ENCODE data around the gene HOXC5. TPM values are rescaled to one million over a fixed set of nuclear protein-coding genes. Genes with fewer than 3 reads are reported as not detected.

HOXC5 gene
- total RNA-seq, 2 donors from 2014 or later = not detected

GRCh38 chr12:54004841-54005530, 27.9 kb upstream of the HOXC5 start:
- ATAC-seq (no peak), DNase-seq (no peak)
- intact Hi-C loops (cut with DNase I) = loop anchor here in 1 of 2 donors (2.0 kb wide), 1 partner anchor 188 kb away; no protein-coding TSS in a partner anchor

GRCh38 chr12:54005531-54005852, 27.4 kb upstream of the HOXC5 start:
- no peak for ATAC-seq
- intact Hi-C loops (cut with DNase I) = loop anchor here in 1 of 2 donors (2.0 kb wide), 1 partner anchor 187 kb away; no protein-coding TSS in a partner anchor
- DNase-seq = no peak

- peak; percentile 90 for ATAC-seq
These were observed 26.8 kb upstream of the HOXC5 start for GRCh38 chr12:54005853-54006558.

GRCh38 chr12:54006559-54007220, 26.2 kb upstream of the HOXC5 start:
- intact Hi-C loops (cut with DNase I) = no loop called here
- ATAC-seq = no peak
- no peak for DNase-seq

More at GRCh38 chr12:54005853-54006558, 26.8 kb upstream of the HOXC5 start:
- intact Hi-C loops (cut with DNase I) = loop anchor here in 1 of 2 donors (2.0 kb wide), 1 partner anchor 187 kb away; no protein-coding TSS in a partner anchor
- peak; percentile 86 for DNase-seq

GRCh38 chr12:54007538-54008259, 25.2 kb upstream of the HOXC5 start:
- DNase-seq = no peak
- ATAC-seq = no peak
- intact Hi-C loops (cut with DNase I) = loop anchor here in 1 of 2 donors (2.0 kb wide), 1 partner anchor 185 kb away; no protein-coding TSS in a partner anchor

- intact Hi-C loops (cut with DNase I) = loop anchor here in 1 of 2 donors (2.0 kb wide), 1 partner anchor 185 kb away; no protein-coding TSS in a partner anchor
- DNase-seq = no peak
- no peak for ATAC-seq
These were observed 24.6 kb upstream of the HOXC5 start for GRCh38 chr12:54008260-54008552.

- DNase-seq (no peak), ATAC-seq (no peak)
- intact Hi-C loops (cut with DNase I) = loop anchor here in 1 of 2 donors (2.0 kb wide), 1 partner anchor 183 kb away; no protein-coding TSS in a partner anchor
These were observed 23.4 kb upstream of the HOXC5 start for GRCh38 chr12:54009171-54010052.

GRCh38 chr12:54010053-54010971, 22.5 kb upstream of the HOXC5 start:
- intact Hi-C loops (cut with DNase I) = no loop called here

GRCh38 chr12:54010972-54011664, 21.7 kb upstream of the HOXC5 start:
- ATAC-seq = no peak
- DNase-seq = no peak
- intact Hi-C loops (cut with DNase I) = no loop called here

More at GRCh38 chr12:54010053-54010971, 22.5 kb upstream of the HOXC5 start:
- no peak for DNase-seq
- ATAC-seq = no peak

GRCh38 chr12:54011665-54012532, 21.0 kb upstream of the HOXC5 start:
- ATAC-seq (no peak), DNase-seq (no peak)
- intact Hi-C loops (cut with DNase I) = no loop called here

- intact Hi-C loops (cut with DNase I) = no loop called here
- ATAC-seq (no peak), DNase-seq (no peak)
These were observed 20.0 kb upstream of the HOXC5 start for GRCh38 chr12:54012631-54013409.

- intact Hi-C loops (cut with DNase I) = no loop called here
- DNase-seq = no peak
- ATAC-seq = no peak
These were observed 18.4 kb upstream of the HOXC5 start for GRCh38 chr12:54014377-54015017.

GRCh38 chr12:54015018-54015931, 17.6 kb upstream of the HOXC5 start:
- intact Hi-C loops (cut with DNase I) = no loop called here
- ATAC-seq = no peak
- no peak for DNase-seq

GRCh38 chr12:54016051-54016450, 16.8 kb upstream of the HOXC5 start:
- ATAC-seq (no peak), DNase-seq (no peak)
- intact Hi-C loops (cut with DNase I) = no loop called here

All from left cardiac atrium (tissue), 4 donors.